Activated T-cell treated with anti-CD3 and anti-CD28 coated beads for 1 hour (primary cell): ENCODE results near the gene ZNF740.

Experiments used
- DNase-seq: peaks from one replicate; pipeline ENCODE4 v3.0.0-alpha.2; 2020; ENCODE audit warnings: low read depth

The ZNF740 gene

GRCh38 chr12:53227836-53228235, 47.3 kb downstream of the ZNF740 start:
- no peak for DNase-seq

GRCh38 chr12:53229454-53229853, 48.9 kb downstream of the ZNF740 start:
- no peak for DNase-seq

- DNase-seq: no peak
Observed at GRCh38 chr12:53230108-53230845, 49.8 kb downstream of the ZNF740 start.

DNA sequence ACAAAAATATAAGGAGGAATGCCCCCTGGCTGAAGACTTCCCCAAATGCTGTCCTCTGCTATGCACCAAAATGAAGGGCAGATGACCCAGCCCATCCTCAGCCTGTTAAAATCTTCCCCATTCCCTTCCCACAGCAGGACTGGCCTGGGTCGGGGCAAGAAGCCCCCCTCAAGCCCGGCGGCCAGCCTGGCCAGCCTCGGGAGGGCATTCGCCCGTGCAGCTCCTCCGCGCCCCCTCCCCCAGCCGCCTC, 51.1 kb downstream of the ZNF740 start:
- no peak for DNase-seq

GRCh38 chr12:53231921-53232645, 51.6 kb downstream of the ZNF740 start, which contains the start of gene RARG:
RARG (minus strand) TSS chr12:53232209; CDS start chr12:53227545, 4,664 bp downstream.
- DNase-seq: peak; percentile 51

GRCh38 chr12:53232646-53233461, 52.3 kb downstream of the ZNF740 start:
- DNase-seq: no peak

GRCh38 chr12:53233671-53234121, 53.2 kb downstream of the ZNF740 start:
- DNase-seq: no peak

DNA sequence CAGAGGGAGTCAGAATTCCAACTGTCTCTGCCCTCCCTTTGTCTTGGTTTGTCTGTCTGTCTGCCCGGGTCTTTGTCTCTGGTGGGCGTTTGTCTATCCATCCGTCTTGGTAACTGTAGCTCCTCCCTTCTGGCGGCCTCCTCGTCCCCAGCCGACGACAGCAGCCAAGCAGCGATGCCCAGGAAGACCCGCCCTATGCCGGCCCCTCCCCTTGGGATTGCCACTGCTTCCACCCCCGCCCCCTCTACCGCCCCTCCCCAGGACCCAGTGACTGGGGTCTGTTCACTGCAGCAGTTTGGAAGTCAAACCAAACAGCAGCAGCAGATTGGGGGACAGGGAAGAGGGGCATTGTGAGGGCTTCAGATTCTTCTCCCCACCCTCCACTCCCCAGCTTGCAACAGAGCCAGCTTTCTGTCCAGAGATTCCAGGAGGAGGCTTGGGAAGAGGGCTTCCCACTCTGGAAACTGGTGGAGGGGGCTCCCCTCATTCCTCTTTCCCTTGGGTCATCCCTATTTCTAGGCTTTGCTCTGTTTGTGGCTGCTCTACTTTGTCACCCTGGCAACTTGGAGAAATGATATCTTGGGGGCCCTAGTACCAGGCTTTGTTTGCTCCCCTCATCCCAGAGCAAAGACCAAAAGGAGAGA, 53.9 kb downstream of the ZNF740 start:
- DNase-seq: no peak

DNA sequence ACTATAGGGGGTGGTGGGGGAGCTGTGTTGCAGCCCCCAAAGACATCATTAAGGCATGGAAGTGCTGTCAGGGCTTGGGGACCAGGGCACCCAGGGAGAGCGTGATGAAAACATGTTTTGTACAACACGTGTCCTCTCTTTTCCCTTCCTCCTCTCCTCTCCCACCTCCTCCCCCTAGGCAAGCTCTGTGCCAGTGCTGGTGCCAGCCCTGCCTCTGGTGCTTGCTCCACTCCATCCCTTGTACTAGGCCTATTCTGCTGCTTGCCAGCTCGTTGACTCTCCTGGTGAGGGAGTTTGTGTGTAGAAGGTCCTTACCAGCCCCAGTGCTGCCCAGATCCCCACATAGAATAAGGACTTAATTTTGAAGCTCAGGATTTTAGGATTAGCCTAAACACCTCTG, 54.6 kb downstream of the ZNF740 start:
- no peak for DNase-seq

- no peak for DNase-seq
Observed at GRCh38 chr12:53235742-53236442, 55.4 kb downstream of the ZNF740 start.

DNA sequence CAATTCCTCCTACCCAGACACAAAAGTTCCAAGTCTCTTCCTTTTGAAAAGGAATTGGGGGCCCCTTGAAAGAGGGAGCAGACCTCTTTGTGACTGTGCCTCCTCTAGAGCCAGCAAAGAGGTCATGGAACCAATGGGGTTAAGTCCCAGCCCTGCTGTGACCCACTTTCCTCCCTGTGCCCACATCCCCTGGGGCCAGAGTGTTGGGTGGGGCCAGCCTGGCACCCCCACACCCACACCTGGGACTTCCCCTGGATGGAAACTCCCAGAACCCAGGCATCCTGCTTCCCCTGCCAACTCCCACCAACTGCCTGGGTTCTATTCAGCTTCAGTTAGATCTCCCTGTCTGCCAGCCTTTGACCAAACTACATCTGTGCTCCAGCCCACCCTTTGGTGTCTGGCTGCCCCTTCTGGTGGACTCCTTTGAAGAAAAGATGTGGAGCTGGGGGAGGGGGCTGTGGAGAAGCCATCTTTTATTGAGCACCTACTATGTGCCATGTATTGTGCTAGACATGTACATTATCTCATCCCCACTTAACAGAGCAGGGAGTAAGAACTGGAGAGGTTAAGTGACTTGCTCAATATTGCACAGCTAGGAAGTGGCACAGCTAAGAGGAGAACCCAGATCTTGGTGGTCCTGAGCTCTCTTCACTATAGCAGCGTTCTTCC, 56.1 kb downstream of the ZNF740 start:
- no peak for DNase-seq

DNA sequence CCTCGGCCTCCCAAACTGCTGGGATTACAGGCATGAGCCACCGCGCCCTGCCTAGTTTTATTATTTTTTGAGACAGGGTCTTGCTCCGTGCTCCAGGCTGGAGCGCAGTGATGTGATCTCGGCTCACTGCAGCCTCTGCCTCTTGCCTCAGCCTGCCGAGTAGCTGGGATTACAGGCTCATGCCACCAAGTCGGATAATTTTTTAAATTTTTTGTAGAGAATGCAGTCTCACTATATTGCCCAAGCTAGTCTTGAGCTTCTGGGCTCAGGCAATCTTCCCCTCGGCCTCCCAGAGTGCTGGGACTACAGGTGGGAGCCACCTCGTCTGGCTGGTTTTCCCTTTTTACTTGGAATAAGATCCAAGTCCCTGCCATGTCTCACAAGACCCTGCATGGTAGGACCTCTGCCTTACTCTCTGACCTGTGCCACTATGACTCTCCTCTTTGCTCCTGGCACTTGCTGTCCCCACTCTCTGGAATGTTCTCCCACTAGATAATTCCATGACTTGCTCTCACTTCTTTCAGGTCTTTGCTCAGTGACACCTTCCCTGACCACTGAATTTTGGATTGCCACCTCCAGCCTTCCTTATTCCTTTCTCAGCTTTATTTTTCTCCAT, 59.2 kb downstream of the ZNF740 start:
- DNase-seq: no peak

DNA sequence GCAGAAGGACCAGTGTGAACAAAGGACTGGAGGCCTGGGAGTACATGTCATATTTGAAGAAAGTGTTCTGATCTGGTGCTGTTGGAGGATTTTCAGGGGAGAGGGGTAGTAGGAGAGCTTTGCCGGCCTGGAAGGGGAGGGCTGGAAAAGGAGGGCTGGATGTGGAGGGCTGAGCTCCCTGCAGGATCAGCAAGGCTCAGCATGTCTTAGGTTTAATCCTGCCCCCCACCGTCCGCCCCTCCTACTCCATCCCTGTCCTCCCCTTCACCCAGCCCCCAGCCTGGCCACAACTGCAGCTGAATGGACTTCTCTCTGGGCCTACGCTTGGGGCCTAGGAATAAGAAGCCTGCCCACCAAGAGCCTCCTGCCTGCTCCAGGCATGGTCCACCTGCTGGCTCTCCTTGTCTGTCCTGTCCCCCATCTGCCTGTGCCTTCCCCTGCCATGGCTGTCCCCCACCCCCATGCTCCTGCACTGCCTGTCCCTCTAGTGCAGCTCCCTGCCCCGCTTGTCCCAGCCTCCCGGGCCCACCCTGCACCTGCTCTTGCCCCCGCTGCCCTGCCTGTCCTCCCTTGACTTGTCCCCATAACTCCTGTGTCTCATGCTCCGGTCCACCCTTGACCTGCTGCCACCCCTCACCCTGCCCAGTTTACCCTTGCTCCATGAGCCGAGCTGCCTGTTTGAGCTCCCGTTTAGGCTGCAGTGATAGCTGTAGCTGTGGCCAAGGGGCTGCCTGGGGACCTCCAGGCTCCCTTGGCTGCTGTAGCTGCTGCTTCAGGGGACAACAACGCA, 61.3 kb downstream of the ZNF740 start:
- DNase-seq: no peak

DNA sequence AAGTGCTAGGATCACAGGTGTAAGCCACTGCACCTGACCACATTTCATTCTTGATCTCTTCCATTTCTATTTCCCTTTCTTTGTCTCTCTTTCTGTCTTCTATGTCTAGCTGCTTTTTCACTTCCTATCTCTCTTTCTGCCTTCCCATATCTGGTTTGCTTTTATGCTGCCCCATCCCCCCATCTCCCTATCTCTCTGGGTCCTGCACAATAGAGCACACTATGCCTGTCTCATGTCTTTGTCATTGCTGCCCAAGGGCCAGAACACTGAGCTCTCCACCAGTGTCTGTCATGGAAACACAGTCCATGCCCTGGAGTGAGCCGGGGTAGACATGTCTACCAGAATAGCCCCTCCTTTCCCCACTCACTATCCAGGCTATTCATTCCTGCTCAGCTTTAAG, 63.8 kb downstream of the ZNF740 start:
- no peak for DNase-seq
